Mesodermal cell (in vitro differentiated cells): Measurements from ENCODE around the gene IRF8.

Experiments used
- H3K27ac ChIP-seq: 2 replicates; pipeline ENCODE4 v1.7.0; 2013; ENCODE audit warnings: mild to moderate bottlenecking, low read depth, low read length, moderate library complexity; ENCODE audit not compliant: severe bottlenecking
- H3K36me3 ChIP-seq: 2 replicates; pipeline ENCODE4 v1.7.1; 2013; ENCODE audit warnings: mild to moderate bottlenecking, low read length, moderate library complexity; ENCODE audit not compliant: control insufficient read depth, insufficient read depth
- H3K4me1 ChIP-seq: one replicate; pipeline ENCODE4 v1.7.1; 2013; ENCODE audit warnings: mild to moderate bottlenecking, low read length; ENCODE audit not compliant: insufficient read depth, control insufficient read depth, poor library complexity, severe bottlenecking
- H3K4me3 ChIP-seq: 2 replicates; pipeline ENCODE4 v1.7.0; 2013; ENCODE audit warnings: low read length, control low read depth, mild to moderate bottlenecking; ENCODE audit not compliant: insufficient read depth, poor library complexity, severe bottlenecking; ENCODE audit errors: extremely low read depth
- H3K9me3 ChIP-seq: 2 replicates; pipeline ENCODE4 v1.7.1; 2013; ENCODE audit warnings: mild to moderate bottlenecking, low read length, moderate library complexity; ENCODE audit not compliant: control insufficient read depth
- WGBS, 2 experiments: methylation state at CpG; one replicate each; pipeline ENCODE4 v1.1.5; 2013; ENCODE audit warnings: missing lambda C conversion rate in 2 of 2; ENCODE audit not compliant: insufficient coverage in 2 of 2; 5-methylcytosine and 5-hydroxymethylcytosine counted together

The IRF8 gene

GRCh38 chr16:85950136-85950918, 51.4 kb downstream of the IRF8 start:
- Histone ChIP-seq H3K36me3 (no peaks in the 10 kb centered on the region), H3K9me3 (no peaks in the 10 kb centered on the region), H3K27ac (no peak overlapping the region), H3K4me3 (no peak overlapping the region), H3K4me1 (no peaks in the 10 kb centered on the region)
- WGBS, 2 experiments = 85 to 89% methylated on average over 10 to 13 of the region's 14 CpGs

DNA sequence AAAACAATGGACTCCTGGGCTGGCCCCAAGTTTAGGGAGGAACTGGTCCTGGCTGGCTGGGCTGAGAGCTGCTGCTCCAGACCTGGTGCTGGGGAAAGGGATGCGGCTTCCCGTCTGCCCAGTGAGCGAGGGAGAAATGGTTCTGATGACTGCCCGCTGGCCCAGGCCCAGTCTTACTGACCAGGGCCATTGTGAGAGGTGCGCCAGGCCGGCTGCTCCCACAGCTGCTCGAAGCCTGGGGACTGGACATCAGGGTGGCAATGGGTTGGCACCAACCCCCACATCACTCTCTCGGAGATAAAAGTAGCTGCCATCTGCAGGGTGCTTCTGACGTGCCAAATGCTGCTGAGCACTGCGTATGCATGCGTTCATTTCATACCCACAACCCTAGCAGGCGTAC, 53.2 kb downstream of the IRF8 start:
- H3K27ac ChIP-seq = no peak overlapping the region
- H3K36me3 ChIP-seq = no peaks in the 10 kb centered on the region
- no peaks in the 10 kb centered on the region for H3K9me3 ChIP-seq
- H3K4me1 ChIP-seq = no peaks in the 10 kb centered on the region
- 94 to 97% methylated on average over 12 of the region's 12 CpGs for WGBS, 2 experiments
- no peak overlapping the region for H3K4me3 ChIP-seq

- Histone ChIP-seq H3K4me3 (no peak overlapping the region), H3K27ac (no peak overlapping the region), H3K4me1 (no peaks in the 10 kb centered on the region), H3K9me3 (no peaks in the 10 kb centered on the region), H3K36me3 (no peaks in the 10 kb centered on the region)
- WGBS, 2 experiments = 80 to 92% methylated on average over 4 to 5 of the region's 5 CpGs
These were observed 53.8 kb downstream of the IRF8 start for GRCh38 chr16:85952811-85953210.

- no peaks in the 10 kb centered on the region for H3K9me3 ChIP-seq
- H3K27ac ChIP-seq = no peak overlapping the region
- H3K36me3 ChIP-seq = no peaks in the 10 kb centered on the region
- no peak overlapping the region for H3K4me3 ChIP-seq
- 92 to 93% methylated on average over 9 to 11 of the region's 12 CpGs for WGBS, 2 experiments
- H3K4me1 ChIP-seq = no peaks in the 10 kb centered on the region
These were observed 56.1 kb downstream of the IRF8 start for GRCh38 chr16:85954927-85955519.

- no peaks in the 10 kb centered on the region for H3K36me3 ChIP-seq
- H3K9me3 ChIP-seq = no peaks in the 10 kb centered on the region
- no peak overlapping the region for H3K27ac ChIP-seq
- H3K4me1 ChIP-seq = no peaks in the 10 kb centered on the region
- 95% methylated on average over 4 to 6 of the region's 11 CpGs for WGBS, 2 experiments
- no peak overlapping the region for H3K4me3 ChIP-seq
These were observed 56.6 kb downstream of the IRF8 start for GRCh38 chr16:85955566-85955965.

- no peaks in the 10 kb centered on the region for H3K36me3 ChIP-seq
- whole genome bisulfite sequencing, 2 experiments = 95 to 97% methylated on average over 15 of the region's 15 CpGs
- no peak overlapping the region for H3K4me3 ChIP-seq
- H3K27ac ChIP-seq = no peak overlapping the region
- no peaks in the 10 kb centered on the region for H3K9me3 ChIP-seq
- no peaks in the 10 kb centered on the region for H3K4me1 ChIP-seq
These were observed 57.5 kb downstream of the IRF8 start for GRCh38 chr16:85956426-85956825.

DNA sequence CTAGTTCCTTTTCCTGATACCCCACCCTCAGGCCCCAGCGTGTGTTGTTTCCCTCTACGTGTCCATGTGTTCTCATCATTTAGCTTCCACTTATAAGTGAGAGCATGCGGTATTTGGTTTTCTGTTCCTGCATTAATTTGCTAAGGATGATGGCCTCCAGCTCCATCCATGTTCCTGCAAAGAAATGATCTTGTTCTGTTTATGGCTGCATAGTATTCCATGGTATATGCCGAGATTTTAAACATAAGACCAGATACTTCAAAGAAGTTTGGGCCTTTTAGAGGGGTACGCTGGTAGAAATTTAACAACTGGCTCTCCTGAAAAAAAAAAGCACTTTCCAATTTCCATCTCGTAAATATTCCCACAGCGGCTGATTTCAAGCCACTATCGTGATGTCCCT, 59.8 kb downstream of the IRF8 start:
- H3K9me3 ChIP-seq = no peaks in the 10 kb centered on the region
- no peaks in the 10 kb centered on the region for H3K36me3 ChIP-seq
- no peak overlapping the region for H3K27ac ChIP-seq
- H3K4me1 ChIP-seq = no peaks in the 10 kb centered on the region
- 90 to 91% methylated on average over 6 of the region's 8 CpGs for WGBS, 2 experiments
- H3K4me3 ChIP-seq = no peak overlapping the region

DNA sequence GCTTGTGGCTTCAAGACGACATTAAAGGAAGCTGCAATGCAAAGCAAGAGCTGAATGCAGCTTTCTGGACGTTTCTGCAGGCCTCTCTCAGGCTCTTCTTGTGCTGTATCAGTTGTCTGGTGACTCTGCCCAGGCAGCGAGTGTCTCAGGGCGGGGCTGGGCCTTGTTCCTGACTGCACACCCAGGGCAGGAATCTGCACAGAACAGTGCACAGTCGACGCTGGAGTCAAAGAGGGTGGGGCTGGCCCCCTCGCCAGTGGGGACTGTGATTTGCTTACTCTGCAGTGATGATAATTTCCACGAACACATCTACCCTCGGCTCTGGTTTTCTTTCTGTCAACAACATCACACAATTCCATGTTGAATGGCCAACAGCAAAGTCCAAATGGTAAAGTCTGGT, 60.7 kb downstream of the IRF8 start:
- H3K36me3 ChIP-seq = no peaks in the 10 kb centered on the region
- no peaks in the 10 kb centered on the region for H3K4me1 ChIP-seq
- H3K27ac ChIP-seq = no peak overlapping the region
- 82 to 92% methylated on average over 9 of the region's 9 CpGs for WGBS, 2 experiments
- no peaks in the 10 kb centered on the region for H3K9me3 ChIP-seq
- H3K4me3 ChIP-seq = no peak overlapping the region

DNA sequence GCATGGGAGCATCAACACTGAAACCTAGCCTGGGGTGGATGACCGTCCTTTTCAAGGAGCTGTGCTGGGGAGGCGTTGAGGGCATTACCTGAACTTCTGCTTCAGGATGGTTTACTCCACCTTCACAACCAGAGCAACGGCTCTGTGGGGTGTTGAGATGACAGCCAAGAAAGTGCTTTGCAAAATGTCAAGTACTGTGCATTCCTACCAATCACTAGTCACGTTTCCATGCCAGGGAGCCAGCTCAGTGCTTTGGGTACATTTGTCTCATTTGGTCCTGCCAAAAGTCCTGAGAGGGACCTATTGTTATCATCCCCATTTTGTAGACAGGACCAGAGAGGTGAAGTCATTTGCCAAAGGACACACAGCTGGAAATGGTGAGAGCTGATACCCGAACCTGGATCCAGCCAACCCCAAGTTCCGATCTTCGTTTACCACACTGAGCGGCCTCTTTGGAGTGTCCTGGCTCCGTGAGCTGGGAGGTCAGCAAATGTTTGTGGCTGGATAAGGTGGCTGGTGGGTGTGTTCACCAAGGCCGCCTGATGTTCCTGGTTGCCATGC, 61.6 kb downstream of the IRF8 start:
- H3K36me3 ChIP-seq = no peaks in the 10 kb centered on the region
- no peaks in the 10 kb centered on the region for H3K4me1 ChIP-seq
- no peak overlapping the region for H3K4me3 ChIP-seq
- no peaks in the 10 kb centered on the region for H3K9me3 ChIP-seq
- 76 to 84% methylated on average over 5 to 9 of the region's 10 CpGs for WGBS, 2 experiments
- no peak overlapping the region for H3K27ac ChIP-seq

DNA sequence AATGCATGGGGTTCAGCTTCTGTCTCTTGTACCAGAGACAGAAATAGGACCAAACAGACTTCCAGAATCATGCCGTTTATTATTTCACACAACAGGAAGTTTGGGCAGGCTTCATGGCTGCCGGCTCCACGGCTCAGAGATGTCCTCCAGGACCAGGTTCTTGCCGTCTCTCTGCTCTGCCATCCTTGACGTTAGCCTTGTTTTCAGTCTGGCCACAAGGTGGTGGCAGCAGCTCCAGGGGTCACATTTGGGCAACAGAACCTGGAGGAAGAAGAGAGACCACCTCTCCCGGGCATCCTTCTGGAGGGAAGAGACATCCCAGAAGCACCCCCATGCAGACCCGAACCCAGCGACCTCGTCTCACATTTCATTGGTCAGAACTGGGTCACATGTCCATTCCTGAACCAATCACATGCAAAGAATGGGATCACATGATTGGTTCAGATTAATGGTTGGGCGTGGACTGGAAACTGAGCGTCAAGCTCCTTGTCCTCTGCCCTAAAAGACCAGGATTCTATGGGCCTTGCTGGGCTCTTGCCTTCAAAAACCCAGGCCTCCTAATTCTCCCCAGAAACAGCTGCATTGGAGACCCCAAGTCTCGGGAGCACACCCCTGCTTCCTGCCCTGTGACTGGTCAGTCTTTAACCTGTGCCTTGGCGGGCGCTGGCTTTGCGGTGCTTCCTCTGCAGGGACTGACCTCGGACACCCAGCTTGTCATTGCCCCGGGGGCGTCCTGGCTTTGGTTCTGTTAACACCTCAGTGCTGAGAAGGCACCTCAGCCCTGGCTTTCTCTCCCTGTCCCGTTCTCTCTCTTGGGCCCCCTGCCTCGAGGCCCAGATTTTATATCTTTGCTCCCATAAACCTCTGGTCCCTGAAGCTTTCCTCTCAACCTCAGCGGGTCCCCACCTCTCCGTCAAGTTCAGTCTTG, 63.3 kb downstream of the IRF8 start:
- no peak overlapping the region for H3K4me3 ChIP-seq
- no peak overlapping the region for H3K27ac ChIP-seq
- no peaks in the 10 kb centered on the region for H3K36me3 ChIP-seq
- no peaks in the 10 kb centered on the region for H3K4me1 ChIP-seq
- 92 to 93% methylated on average over 15 to 17 of the region's 22 CpGs for WGBS, 2 experiments
- H3K9me3 ChIP-seq = no peaks in the 10 kb centered on the region
